ENCODE measurements around the gene ARFGAP1.

The ARFGAP1 gene

GRCh38 chr20:63239431-63239830, 33.2 kb upstream of the ARFGAP1 start:
- ChIA-PET POLR2A (no interaction called here), CTCF (interaction anchor here (0.6 kb wide), 1 partner anchor 48 kb away, joined by 3 read pairs; no protein-coding TSS in a partner anchor)
- Histone ChIP-seq H3K27ac (ENCODE audit: insufficient read depth in 1 of 2, low read depth in 1 of 2, low read length in 2 of 2, poor library complexity in 1 of 2, severe bottlenecking in 2 of 2) (no peak overlapping the region), H3K4me3 (ENCODE audit: control insufficient read depth in 1 of 7, extremely low read depth in 1 of 7, insufficient read depth in 4 of 7, low read depth in 2 of 7, low read length in 6 of 7) (no peak overlapping the region), H3K4me1 (ENCODE audit: control extremely low read depth in 1 of 4, control insufficient read depth in 4 of 4, insufficient read depth in 4 of 4, low read length in 3 of 4) (peaks cover 0 to 10% (median 4%) of the 10 kb centered on the region in 4 experiments), H3K36me3 (ENCODE audit: control insufficient read depth in 4 of 4, insufficient read depth in 4 of 4, low read length in 3 of 4) (no peaks in the 10 kb centered on the region), H3K27me3 (replicated peaks in 2 of 5; ENCODE audit: control insufficient read depth in 4 of 5, insufficient read depth in 5 of 5, low read length in 4 of 5) (peaks cover 0 to 11% (median 0%) of the 10 kb centered on the region in 5 experiments), H3K9me3 (ENCODE audit: control extremely low read depth in 1 of 5, control insufficient read depth in 4 of 5, insufficient read depth in 2 of 5, low read depth in 1 of 5, low read length in 4 of 5) (no peaks in the 10 kb centered on the region)
- WGBS (ENCODE audit: insufficient coverage) = 93% methylated on average over 25 of the region's 30 CpGs
- DNase-seq = no peak

DNA sequence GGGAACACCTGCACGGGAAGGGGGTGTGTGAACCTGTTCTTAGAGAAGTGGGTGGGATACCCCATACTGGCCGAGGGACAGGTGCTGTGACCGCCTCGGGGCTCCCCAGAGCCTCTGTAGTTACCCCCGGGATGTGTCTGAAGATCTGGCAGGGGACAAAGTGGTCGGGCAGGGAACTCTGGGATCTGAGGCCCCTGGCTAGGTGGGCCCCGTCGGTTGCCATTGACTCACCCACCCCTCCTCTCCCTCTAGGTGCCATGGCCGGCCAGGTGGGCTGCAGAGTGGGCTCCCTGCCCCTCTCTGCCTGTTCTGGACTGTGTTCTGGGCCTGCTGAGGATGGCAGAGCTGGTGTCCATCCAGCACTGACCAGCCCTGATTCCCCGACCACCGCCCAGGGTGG, 32.6 kb upstream of the ARFGAP1 start:
- ChIA-PET CTCF (interaction anchor here (2.2 kb wide), 1 partner anchor 16 kb away, joined by 11 read pairs; no protein-coding TSS in a partner anchor), POLR2A (no interaction called here)
- Histone ChIP-seq H3K27me3 (replicated peaks in 2 of 5; ENCODE audit: control insufficient read depth in 4 of 5, insufficient read depth in 5 of 5, low read length in 4 of 5) (peaks cover 0 to 8% (median under 1%) of the 10 kb centered on the region in 5 experiments), H3K36me3 (ENCODE audit: control insufficient read depth in 4 of 4, insufficient read depth in 4 of 4, low read length in 3 of 4) (no peaks in the 10 kb centered on the region), H3K27ac (ENCODE audit: insufficient read depth in 1 of 2, low read depth in 1 of 2, low read length in 2 of 2, poor library complexity in 1 of 2, severe bottlenecking in 2 of 2) (no peak overlapping the region), H3K9me3 (ENCODE audit: control extremely low read depth in 1 of 5, control insufficient read depth in 4 of 5, insufficient read depth in 2 of 5, low read depth in 1 of 5, low read length in 4 of 5) (no peaks in the 10 kb centered on the region), H3K4me3 (ENCODE audit: control insufficient read depth in 1 of 7, extremely low read depth in 1 of 7, insufficient read depth in 4 of 7, low read depth in 2 of 7, low read length in 6 of 7) (no peak overlapping the region), H3K4me1 (ENCODE audit: control extremely low read depth in 1 of 4, control insufficient read depth in 4 of 4, insufficient read depth in 4 of 4, low read length in 3 of 4) (peaks cover 0 to 10% (median 4%) of the 10 kb centered on the region in 4 experiments)
- WGBS (ENCODE audit: insufficient coverage) = 98% methylated on average over 6 of the region's 11 CpGs
- DNase-seq = no peak

DNA sequence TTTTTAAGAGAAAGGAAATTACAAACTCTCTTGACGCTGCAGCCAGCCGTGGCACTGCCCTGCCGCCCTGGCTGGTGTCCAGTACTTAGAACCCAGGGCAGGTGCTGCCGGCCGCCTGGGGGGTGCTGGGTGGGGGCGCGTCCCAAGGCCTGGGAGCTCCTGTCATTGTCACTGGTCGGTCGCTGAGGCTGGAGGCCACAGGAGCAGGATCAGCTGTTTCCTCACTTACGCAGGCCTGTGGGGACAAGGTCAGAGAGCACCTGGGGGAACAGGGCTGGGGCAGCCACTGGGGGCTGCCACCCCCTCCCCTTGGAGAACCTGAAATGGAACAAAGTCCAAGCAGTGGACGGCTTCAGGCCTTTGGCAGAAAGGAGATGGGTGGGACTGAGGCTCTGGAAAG, 31.3 kb upstream of the ARFGAP1 start:
- WGBS (ENCODE audit: insufficient coverage) = 72% methylated on average over 9 of the region's 11 CpGs
- peaks cover 0 to 17% (median 3%) of the 10 kb centered on the region in 5 experiments for H3K27me3 ChIP-seq (replicated peaks in 2 of 5; ENCODE audit: control insufficient read depth in 4 of 5, insufficient read depth in 5 of 5, low read length in 4 of 5)
- no peaks in the 10 kb centered on the region for H3K36me3 ChIP-seq (ENCODE audit: control insufficient read depth in 4 of 4, insufficient read depth in 4 of 4, low read length in 3 of 4)
- peaks cover 0 to 3% (median 1%) of the 10 kb centered on the region in 4 experiments for H3K4me1 ChIP-seq (ENCODE audit: control extremely low read depth in 1 of 4, control insufficient read depth in 4 of 4, insufficient read depth in 4 of 4, low read length in 3 of 4)
- H3K9me3 ChIP-seq (ENCODE audit: control extremely low read depth in 1 of 5, control insufficient read depth in 4 of 5, insufficient read depth in 2 of 5, low read depth in 1 of 5, low read length in 4 of 5) = no peaks in the 10 kb centered on the region
- H3K4me3 ChIP-seq (ENCODE audit: control insufficient read depth in 1 of 7, extremely low read depth in 1 of 7, insufficient read depth in 4 of 7, low read depth in 2 of 7, low read length in 6 of 7) = no peak overlapping the region
- DNase-seq = no peak
- H3K27ac ChIP-seq (ENCODE audit: insufficient read depth in 1 of 2, low read depth in 1 of 2, low read length in 2 of 2, poor library complexity in 1 of 2, severe bottlenecking in 2 of 2) = no peak overlapping the region
- ChIA-PET POLR2A (no interaction called here), CTCF (interaction anchor here (1.2 to 2.2 kb wide), 2 partner anchors 18 to 22 kb away, joined by 4 to 11 read pairs; no protein-coding TSS in a partner anchor)

DNA sequence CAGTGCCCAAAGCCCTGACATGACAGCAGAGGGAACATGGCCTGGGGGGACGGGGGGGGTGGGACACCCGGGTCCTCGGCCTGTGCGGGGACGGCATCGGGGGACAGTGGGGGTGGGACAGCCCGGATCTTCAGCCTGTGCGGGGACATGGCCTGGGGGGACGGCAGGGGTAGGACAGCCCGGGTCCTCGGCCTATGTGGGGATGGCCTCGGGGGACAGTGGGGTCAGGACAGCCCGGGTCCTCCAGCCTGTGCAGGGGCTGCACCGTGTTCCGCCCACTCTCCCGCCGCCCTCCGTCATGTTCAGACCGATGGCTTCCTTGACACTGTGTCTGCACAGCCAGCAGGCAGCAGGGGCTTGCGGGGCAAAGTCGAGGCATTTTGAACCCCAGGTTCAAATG, 29.9 kb upstream of the ARFGAP1 start:
- Histone ChIP-seq H3K9me3 (ENCODE audit: control extremely low read depth in 1 of 5, control insufficient read depth in 4 of 5, insufficient read depth in 2 of 5, low read depth in 1 of 5, low read length in 4 of 5) (no peaks in the 10 kb centered on the region), H3K4me3 (ENCODE audit: control insufficient read depth in 1 of 7, extremely low read depth in 1 of 7, insufficient read depth in 4 of 7, low read depth in 2 of 7, low read length in 6 of 7) (no peak overlapping the region), H3K27me3 (replicated peaks in 2 of 5; ENCODE audit: control insufficient read depth in 4 of 5, insufficient read depth in 5 of 5, low read length in 4 of 5) (peaks cover 0 to 32% (median 15%) of the 10 kb centered on the region in 5 experiments), H3K4me1 (ENCODE audit: control extremely low read depth in 1 of 4, control insufficient read depth in 4 of 4, insufficient read depth in 4 of 4, low read length in 3 of 4) (peaks cover 0 to 3% (median 1%) of the 10 kb centered on the region in 4 experiments), H3K27ac (ENCODE audit: insufficient read depth in 1 of 2, low read depth in 1 of 2, low read length in 2 of 2, poor library complexity in 1 of 2, severe bottlenecking in 2 of 2) (no peak overlapping the region), H3K36me3 (ENCODE audit: control insufficient read depth in 4 of 4, insufficient read depth in 4 of 4, low read length in 3 of 4) (no peaks in the 10 kb centered on the region)
- CTCF ChIA-PET = no interaction called here
- 96% methylated on average over 21 of the region's 21 CpGs for WGBS (ENCODE audit: insufficient coverage)
- POLR2A ChIA-PET = no interaction called here
- no peak for DNase-seq

DNA sequence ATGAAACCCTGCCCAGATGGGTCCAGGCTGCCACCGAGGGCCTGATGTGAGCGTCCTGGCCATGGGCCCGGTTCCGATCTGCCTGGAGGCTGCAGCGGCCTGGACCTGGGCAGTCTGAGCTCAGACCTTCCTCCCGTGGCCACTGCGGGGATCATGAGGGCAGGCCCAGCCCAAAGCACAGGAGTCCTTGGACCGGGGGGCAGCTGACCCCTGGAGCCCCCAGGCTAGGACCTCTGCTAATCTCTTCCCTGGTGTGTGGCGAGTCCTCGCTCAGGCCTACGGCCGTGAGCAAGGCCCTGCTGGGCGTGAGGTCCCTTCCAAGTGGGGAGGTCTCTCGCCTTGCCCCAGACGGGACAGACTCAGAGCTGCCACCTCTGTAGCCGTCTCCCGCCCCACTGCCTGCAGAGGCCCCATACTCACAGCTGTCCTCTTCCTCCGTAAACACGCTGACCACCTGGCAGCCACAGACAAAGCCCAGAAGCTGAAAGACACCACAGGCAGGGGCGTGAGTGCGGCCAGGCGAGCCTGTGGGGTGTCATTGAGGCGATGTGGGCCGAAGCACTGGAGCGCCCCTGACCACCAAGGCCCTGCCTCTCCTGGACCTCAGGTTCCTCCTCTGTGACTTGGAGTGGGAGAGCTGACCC, 28.9 kb upstream of the ARFGAP1 start:
- Histone ChIP-seq H3K4me3 (ENCODE audit: control insufficient read depth in 1 of 7, extremely low read depth in 1 of 7, insufficient read depth in 4 of 7, low read depth in 2 of 7, low read length in 6 of 7) (no peak overlapping the region), H3K36me3 (ENCODE audit: control insufficient read depth in 4 of 4, insufficient read depth in 4 of 4, low read length in 3 of 4) (no peaks in the 10 kb centered on the region), H3K9me3 (ENCODE audit: control extremely low read depth in 1 of 5, control insufficient read depth in 4 of 5, insufficient read depth in 2 of 5, low read depth in 1 of 5, low read length in 4 of 5) (no peaks in the 10 kb centered on the region), H3K4me1 (ENCODE audit: control extremely low read depth in 1 of 4, control insufficient read depth in 4 of 4, insufficient read depth in 4 of 4, low read length in 3 of 4) (no peaks in the 10 kb centered on the region), H3K27ac (ENCODE audit: insufficient read depth in 1 of 2, low read depth in 1 of 2, low read length in 2 of 2, poor library complexity in 1 of 2, severe bottlenecking in 2 of 2) (no peak overlapping the region), H3K27me3 (replicated peaks in 2 of 5; ENCODE audit: control insufficient read depth in 4 of 5, insufficient read depth in 5 of 5, low read length in 4 of 5) (peaks cover 0 to 42% (median 17%) of the 10 kb centered on the region in 5 experiments)
- POLR2A ChIA-PET = interaction anchor here (0.6 kb wide), 1 partner anchor 10 kb away, joined by 3 read pairs; no protein-coding TSS in a partner anchor
- CTCF ChIA-PET = no interaction called here
- DNase-seq = no peak
- WGBS (ENCODE audit: insufficient coverage) = 96% methylated on average over 25 of the region's 25 CpGs

- WGBS (ENCODE audit: insufficient coverage) = 82% methylated on average over 10 of the region's 10 CpGs
Observed at GRCh38 chr20:63244468-63244867, 28.1 kb upstream of the ARFGAP1 start.

More at GRCh38 chr20:63244468-63244867, 28.1 kb upstream of the ARFGAP1 start:
- no peaks in the 10 kb centered on the region for H3K36me3 ChIP-seq (ENCODE audit: control insufficient read depth in 4 of 4, insufficient read depth in 4 of 4, low read length in 3 of 4)
- no peak overlapping the region for H3K27ac ChIP-seq (ENCODE audit: insufficient read depth in 1 of 2, low read depth in 1 of 2, low read length in 2 of 2, poor library complexity in 1 of 2, severe bottlenecking in 2 of 2)
- peaks cover 0 to 49% (median 21%) of the 10 kb centered on the region in 5 experiments for H3K27me3 ChIP-seq (replicated peaks in 2 of 5; ENCODE audit: control insufficient read depth in 4 of 5, insufficient read depth in 5 of 5, low read length in 4 of 5)
- ChIA-PET CTCF (interaction anchor here (2.3 to 2.7 kb wide), 2 partner anchors 21 to 25 kb away, joined by 9 to 12 read pairs; no protein-coding TSS in a partner anchor), POLR2A (interaction anchor here (0.6 kb wide), 1 partner anchor 9 kb away, joined by 3 read pairs; no protein-coding TSS in a partner anchor)
- H3K4me3 ChIP-seq (ENCODE audit: control insufficient read depth in 1 of 7, extremely low read depth in 1 of 7, insufficient read depth in 4 of 7, low read depth in 2 of 7, low read length in 6 of 7) = no peak overlapping the region
- H3K9me3 ChIP-seq (ENCODE audit: control extremely low read depth in 1 of 5, control insufficient read depth in 4 of 5, insufficient read depth in 2 of 5, low read depth in 1 of 5, low read length in 4 of 5) = no peaks in the 10 kb centered on the region
- no peak for DNase-seq
- no peaks in the 10 kb centered on the region for H3K4me1 ChIP-seq (ENCODE audit: control extremely low read depth in 1 of 4, control insufficient read depth in 4 of 4, insufficient read depth in 4 of 4, low read length in 3 of 4)
